CD4-positive, alpha-beta T cell treated with Interleukin-17A for 1 hour (primary cell): ENCODE data around the gene TSTD2.

Source experiments
- DNase-seq: peaks from one replicate; pipeline ENCODE4 v3.0.0-alpha.2; 2020

Gene TSTD2

GRCh38 chr9:97632985-97633858, at the start of gene TSTD2, which contains the start of gene NCBP1:
TSS of gene TSTD2 (minus strand) at chr9:97633368. CDS start at chr9:97627562, 5,806 bp downstream.
TSS of gene NCBP1 (plus strand) at chr9:97633821. CDS start at chr9:97633882, 61 bp downstream.
- peak; percentile 97 for DNase-seq

- no peak for DNase-seq
Observed at GRCh38 chr9:97682242-97682641, 49.1 kb upstream of the TSTD2 start.

- DNase-seq, result no peak
Observed at GRCh38 chr9:97675655-97676054, 42.5 kb upstream of the TSTD2 start.

GRCh38 chr9:97673922-97674321, 40.8 kb upstream of the TSTD2 start:
- DNase-seq, result no peak

GRCh38 chr9:97672403-97672802, 39.2 kb upstream of the TSTD2 start:
- DNase-seq, result no peak

GRCh38 chr9:97670586-97670985, 37.4 kb upstream of the TSTD2 start:
- DNase-seq, result no peak

- no peak for DNase-seq
Observed at GRCh38 chr9:97668485-97668884, 35.3 kb upstream of the TSTD2 start.

GRCh38 chr9:97666907-97667686, 33.9 kb upstream of the TSTD2 start:
- DNase-seq, result no peak

- DNase-seq, result no peak
Observed at GRCh38 chr9:97665742-97666141, 32.6 kb upstream of the TSTD2 start.

- DNase-seq, result no peak
Observed at GRCh38 chr9:97660847-97661246, 27.7 kb upstream of the TSTD2 start.

- DNase-seq, result no peak
Observed at GRCh38 chr9:97660340-97660739, 27.2 kb upstream of the TSTD2 start.

GRCh38 chr9:97659771-97660170, 26.6 kb upstream of the TSTD2 start:
- no peak for DNase-seq

- no peak for DNase-seq
Observed at GRCh38 chr9:97658707-97659106, 25.5 kb upstream of the TSTD2 start.

GRCh38 chr9:97651646-97652045, 18.5 kb upstream of the TSTD2 start:
- no peak for DNase-seq

- no peak for DNase-seq
Observed at GRCh38 chr9:97647996-97648395, 14.8 kb upstream of the TSTD2 start.

- no peak for DNase-seq
Observed at GRCh38 chr9:97645720-97646119, 12.6 kb upstream of the TSTD2 start.

- DNase-seq, result no peak
Observed at GRCh38 chr9:97640325-97640724, 7.2 kb upstream of the TSTD2 start.

GRCh38 chr9:97638666-97639065, 5.5 kb upstream of the TSTD2 start:
- no peak for DNase-seq

GRCh38 chr9:97636903-97637302, 3.7 kb upstream of the TSTD2 start:
- DNase-seq, result no peak

- no peak for DNase-seq
Observed at GRCh38 chr9:97635026-97635425, 1.9 kb upstream of the TSTD2 start.

- peak; percentile 31 for DNase-seq
Observed at GRCh38 chr9:97633859-97634490, 807 bp upstream of the TSTD2 start.

GRCh38 chr9:97632248-97632984, 752 bp downstream of the TSTD2 start:
- no peak for DNase-seq

GRCh38 chr9:97630591-97630990, 2.6 kb downstream of the TSTD2 start:
- no peak for DNase-seq
